Muscle layer of duodenum (tissue), 2 donors: ENCODE measurements around the gene ARAP1.
A peak's percentile ranks its signal among the peaks of the same experiment; 100 is the strongest.

Experiments
- H3K27ac ChIP-seq: one replicate; pipeline ENCODE4 v1.7.0; 2013; ENCODE audit warnings: mild to moderate bottlenecking, low read length
- H3K27me3 ChIP-seq: one replicate; pipeline ENCODE4 v1.7.0; 2013; ENCODE audit warnings: low read depth, mild to moderate bottlenecking, control low read depth, low read length
- H3K36me3 ChIP-seq, 2 donors: one replicate each; pipeline ENCODE4 v1.7.0; 2013; ENCODE audit warnings: low read length in 2 of 2, control low read depth in 1 of 2, mild to moderate bottlenecking in 1 of 2; ENCODE audit not compliant: insufficient read depth in 2 of 2, control insufficient read depth in 1 of 2
- H3K4me1 ChIP-seq, 2 donors: one replicate each; pipeline ENCODE4 v1.7.0; 2013; ENCODE audit warnings: low read length in 2 of 2, mild to moderate bottlenecking in 2 of 2, control low read depth in 1 of 2, moderate library complexity in 1 of 2; ENCODE audit not compliant: insufficient read depth in 2 of 2, control insufficient read depth in 1 of 2
- H3K4me3 ChIP-seq, 2 donors: one replicate each; pipeline ENCODE4 v1.7.0; 2013; ENCODE audit warnings: low read length in 2 of 2, low read depth in 1 of 2, mild to moderate bottlenecking in 1 of 2
- H3K9me3 ChIP-seq, 2 donors: one replicate each; pipeline ENCODE4 v1.7.0; 2013; ENCODE audit warnings: low read length in 2 of 2, control low read depth in 1 of 2, mild to moderate bottlenecking in 1 of 2; ENCODE audit not compliant: control insufficient read depth in 1 of 2
- donor health status: healthy.

The ARAP1 gene

GRCh38 chr11:72704783-72705265 lies 47.4 kb downstream of the ARAP1 start:
- no peak overlapping the region for H3K27ac ChIP-seq
- peaks cover 0 to 14% of the 10 kb centered on the region in 2 donors for H3K4me1 ChIP-seq
- no peaks in the 10 kb centered on the region for H3K27me3 ChIP-seq
- peaks cover 76 to 89% of the 10 kb centered on the region in 2 donors for H3K36me3 ChIP-seq
- H3K4me3 ChIP-seq, result no peak overlapping the region
- no peaks in the 10 kb centered on the region for H3K9me3 ChIP-seq

DNA sequence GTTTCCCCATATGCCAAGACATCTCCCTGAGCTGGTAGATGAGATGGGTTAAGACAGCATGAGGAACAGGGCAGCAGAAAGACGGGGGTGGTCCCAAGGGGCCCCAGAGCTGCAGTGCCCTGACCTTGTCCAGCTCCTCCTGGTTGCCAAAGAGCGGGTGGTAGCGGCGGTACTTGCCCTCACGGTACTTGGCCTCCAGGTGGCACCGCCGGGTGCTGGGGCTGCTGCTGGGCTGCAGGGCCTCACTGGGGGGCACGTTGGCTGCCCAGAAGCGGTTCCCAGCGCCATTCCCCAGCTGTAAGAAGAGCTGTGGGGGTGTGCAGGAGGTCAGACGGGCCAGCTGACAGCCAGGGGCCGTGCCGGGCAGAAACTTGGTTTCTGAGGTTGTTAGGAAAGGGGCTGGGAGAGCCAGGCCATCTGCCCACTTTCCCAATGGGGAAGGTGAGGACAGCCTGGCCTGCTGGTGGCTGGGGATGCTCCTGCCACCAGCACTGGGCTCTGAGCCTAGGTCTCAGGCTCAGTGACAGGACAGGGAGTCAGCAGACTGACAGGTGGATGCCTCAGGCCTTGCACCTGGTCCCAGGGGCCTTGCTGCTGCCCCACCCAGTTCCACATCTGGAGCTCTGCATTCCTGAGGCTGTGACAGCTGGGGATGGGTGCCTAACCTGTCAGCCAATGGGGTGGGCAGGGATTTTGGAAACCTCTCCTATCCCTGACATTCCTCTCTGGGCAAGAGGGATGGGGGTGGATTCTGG lies 48.0 kb downstream of the ARAP1 start:
- Histone ChIP-seq H3K27me3 (no peaks in the 10 kb centered on the region), H3K4me1 (peaks cover 0 to 14% of the 10 kb centered on the region in 2 donors), H3K4me3 (no peak overlapping the region), H3K36me3 (peaks cover 72 to 89% of the 10 kb centered on the region in 2 donors), H3K9me3 (no peaks in the 10 kb centered on the region), H3K27ac (no peak overlapping the region)

DNA sequence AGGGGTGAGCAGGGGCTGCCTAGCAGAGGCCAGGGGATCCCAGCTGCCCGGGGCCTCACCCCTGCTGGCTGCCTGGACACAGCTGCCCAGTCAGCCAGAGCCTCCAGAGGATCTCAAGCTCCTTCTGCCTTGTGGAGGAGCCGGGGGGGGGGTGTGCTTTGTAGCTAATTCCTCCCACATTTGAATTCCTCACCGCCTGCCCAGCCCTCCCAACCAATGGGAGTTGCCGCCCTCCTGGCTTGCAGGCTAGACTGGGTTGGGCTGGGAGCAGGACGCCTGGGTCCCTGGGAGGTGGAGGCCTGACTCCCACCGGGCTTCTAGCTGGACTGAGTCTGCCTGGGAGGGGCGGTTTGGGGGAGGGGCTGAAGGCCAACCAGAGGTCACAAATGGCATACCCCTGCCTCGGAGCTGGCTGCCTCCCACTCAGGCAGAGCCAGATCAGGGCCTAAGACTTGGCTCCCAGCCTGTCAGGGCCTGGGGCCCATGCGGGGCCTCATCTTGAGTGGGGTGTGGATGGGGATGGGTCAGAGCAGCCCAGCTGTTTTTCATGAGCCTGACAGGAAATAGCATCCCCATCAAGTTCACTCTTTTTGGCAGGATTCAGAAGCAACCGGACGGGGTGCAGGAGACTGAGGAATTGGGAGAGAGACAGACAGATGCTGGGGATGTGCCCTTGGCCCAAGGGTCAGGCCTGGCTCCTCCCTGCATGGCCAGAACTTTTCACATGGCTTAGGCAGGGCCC lies 48.8 kb downstream of the ARAP1 start:
- Histone ChIP-seq H3K36me3 (peaks cover 74 to 90% of the 10 kb centered on the region in 2 donors), H3K27me3 (no peaks in the 10 kb centered on the region), H3K4me3 (peak overlapping the region in 1 of 2 donors; percentile 45), H3K4me1 (peaks cover 0 to 14% of the 10 kb centered on the region in 2 donors), H3K27ac (no peak overlapping the region), H3K9me3 (no peaks in the 10 kb centered on the region)

DNA sequence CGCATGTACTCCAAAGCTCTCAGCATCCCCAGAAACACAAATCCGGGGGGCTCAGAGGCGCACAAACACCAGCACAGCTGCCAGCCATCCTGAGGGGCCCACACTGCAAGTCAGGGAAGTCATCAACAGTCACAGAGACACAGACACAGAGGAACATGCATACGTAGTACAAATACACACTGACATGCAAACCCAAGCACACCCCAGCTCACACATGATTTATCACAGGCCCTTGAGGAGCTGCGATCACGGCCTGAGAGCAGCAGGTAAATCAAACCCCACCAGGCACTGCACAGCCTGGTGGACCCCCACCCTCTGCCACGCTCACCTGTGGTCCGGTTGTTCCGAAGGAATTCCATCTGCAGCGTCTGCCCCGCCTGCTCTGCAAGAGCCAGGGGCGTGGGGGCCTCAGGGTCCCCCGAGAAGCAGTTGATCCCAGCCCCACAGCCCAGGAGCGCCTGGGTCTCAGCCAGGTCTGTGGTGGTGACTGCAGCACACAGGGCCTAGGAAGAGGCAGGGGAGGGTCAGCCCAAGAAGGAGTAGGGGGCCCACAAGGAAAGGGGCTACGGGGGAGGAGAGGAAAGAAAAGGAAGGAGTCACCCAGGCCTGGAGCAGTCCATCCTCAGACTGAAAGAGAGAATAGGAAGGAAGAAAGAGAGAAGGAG lies 49.5 kb downstream of the ARAP1 start:
- H3K9me3 ChIP-seq, result no peaks in the 10 kb centered on the region
- peaks cover 69 to 90% of the 10 kb centered on the region in 2 donors for H3K36me3 ChIP-seq
- H3K27me3 ChIP-seq, result no peaks in the 10 kb centered on the region
- H3K27ac ChIP-seq, result no peak overlapping the region
- peaks cover 0 to 14% of the 10 kb centered on the region in 2 donors for H3K4me1 ChIP-seq
- peak overlapping the region; percentile 26 to 45 for H3K4me3 ChIP-seq

GRCh38 chr11:72702096-72702495 lies 50.1 kb downstream of the ARAP1 start:
- Histone ChIP-seq H3K36me3 (peaks cover 63 to 90% of the 10 kb centered on the region in 2 donors), H3K4me3 (peak overlapping the region; percentile 26 to 45), H3K27ac (no peak overlapping the region)

DNA sequence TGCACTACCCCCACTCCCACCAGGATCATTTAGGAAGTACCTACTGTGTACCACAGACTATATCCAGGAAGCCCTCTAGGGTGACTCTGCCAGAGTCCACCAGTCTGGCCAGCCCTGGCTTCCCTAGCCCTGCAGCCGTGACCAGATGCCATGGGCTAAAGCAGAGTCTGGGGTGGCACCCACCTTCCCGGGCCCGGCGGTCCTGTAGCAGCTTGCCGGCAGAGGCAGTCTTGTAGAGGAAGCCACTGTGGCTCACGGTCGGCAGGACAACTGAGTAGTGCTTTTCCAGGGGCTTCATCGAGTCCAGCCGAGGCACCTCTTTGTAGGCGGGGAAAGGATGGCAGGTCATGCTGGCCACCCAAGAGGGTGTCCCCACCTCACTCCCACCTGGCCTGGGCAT lies 50.7 kb downstream of the ARAP1 start:
- H3K4me3 ChIP-seq, result no peak overlapping the region
- H3K27me3 ChIP-seq, result no peaks in the 10 kb centered on the region
- peaks cover 56 to 90% of the 10 kb centered on the region in 2 donors for H3K36me3 ChIP-seq
- no peaks in the 10 kb centered on the region for H3K9me3 ChIP-seq
- no peak overlapping the region for H3K27ac ChIP-seq
- peaks cover 0 to 14% of the 10 kb centered on the region in 2 donors for H3K4me1 ChIP-seq

More at GRCh38 chr11:72702096-72702495, 50.1 kb downstream of the ARAP1 start:
- H3K4me1 ChIP-seq, result peaks cover 0 to 14% of the 10 kb centered on the region in 2 donors
- H3K27me3 ChIP-seq, result no peaks in the 10 kb centered on the region
- H3K9me3 ChIP-seq, result no peaks in the 10 kb centered on the region

DNA sequence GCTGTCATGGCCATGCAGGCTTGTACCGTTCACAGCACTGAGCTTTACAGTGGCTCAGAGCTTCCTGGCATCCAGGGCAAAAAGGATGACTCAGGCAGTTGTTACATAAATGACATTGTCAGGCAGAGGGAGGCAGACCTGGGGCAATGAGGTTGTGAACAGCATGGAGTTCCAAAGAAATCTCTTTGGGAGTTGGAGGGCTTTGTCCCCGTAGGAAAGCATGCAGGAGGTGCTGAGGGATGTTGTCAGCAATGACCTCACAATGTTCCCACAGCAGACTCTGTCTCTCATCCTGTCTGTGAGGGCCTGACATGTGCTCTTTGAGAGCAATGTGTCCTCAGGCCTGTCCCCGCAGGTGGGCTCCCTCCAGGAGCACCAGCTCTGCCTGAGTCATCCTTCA lies 52.1 kb downstream of the ARAP1 start:
- Histone ChIP-seq H3K4me1 (peaks cover 0 to 14% of the 10 kb centered on the region in 2 donors), H3K27me3 (no peaks in the 10 kb centered on the region), H3K9me3 (no peaks in the 10 kb centered on the region), H3K27ac (no peak overlapping the region), H3K4me3 (no peak overlapping the region), H3K36me3 (peaks cover 54 to 91% of the 10 kb centered on the region in 2 donors)

DNA sequence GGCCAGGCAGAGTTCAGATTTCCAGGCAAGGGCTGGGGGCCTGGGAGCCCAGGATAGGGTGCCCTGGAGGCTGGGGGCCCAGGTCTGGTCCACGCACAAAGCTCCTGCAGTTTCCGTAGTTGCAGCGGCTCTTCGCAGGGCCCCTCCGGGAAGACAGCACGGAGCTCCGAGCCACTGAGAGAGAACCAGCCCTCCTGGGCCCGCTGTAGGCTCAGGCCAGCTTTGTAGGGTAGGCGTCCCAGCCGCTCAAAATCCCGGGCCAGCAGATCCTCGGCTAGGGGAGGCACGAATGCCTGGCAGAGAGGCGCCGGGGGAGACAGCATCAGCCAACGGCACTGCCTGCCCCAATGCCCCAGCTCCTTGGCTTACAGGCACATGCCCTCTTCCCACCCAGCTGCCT lies 54.4 kb downstream of the ARAP1 start:
- Histone ChIP-seq H3K4me3 (no peak overlapping the region), H3K9me3 (no peaks in the 10 kb centered on the region), H3K4me1 (peaks cover 0 to 2% of the 10 kb centered on the region in 2 donors), H3K36me3 (peaks cover 65 to 98% of the 10 kb centered on the region in 2 donors), H3K27me3 (no peaks in the 10 kb centered on the region), H3K27ac (no peak overlapping the region)

GRCh38 chr11:72696866-72697700 lies 55.1 kb downstream of the ARAP1 start:
- Histone ChIP-seq H3K27me3 (no peaks in the 10 kb centered on the region), H3K9me3 (no peaks in the 10 kb centered on the region), H3K4me3 (no peak overlapping the region), H3K27ac (no peak overlapping the region), H3K36me3 (peaks cover 66 to 98% of the 10 kb centered on the region in 2 donors), H3K4me1 (no peaks in the 10 kb centered on the region)

DNA sequence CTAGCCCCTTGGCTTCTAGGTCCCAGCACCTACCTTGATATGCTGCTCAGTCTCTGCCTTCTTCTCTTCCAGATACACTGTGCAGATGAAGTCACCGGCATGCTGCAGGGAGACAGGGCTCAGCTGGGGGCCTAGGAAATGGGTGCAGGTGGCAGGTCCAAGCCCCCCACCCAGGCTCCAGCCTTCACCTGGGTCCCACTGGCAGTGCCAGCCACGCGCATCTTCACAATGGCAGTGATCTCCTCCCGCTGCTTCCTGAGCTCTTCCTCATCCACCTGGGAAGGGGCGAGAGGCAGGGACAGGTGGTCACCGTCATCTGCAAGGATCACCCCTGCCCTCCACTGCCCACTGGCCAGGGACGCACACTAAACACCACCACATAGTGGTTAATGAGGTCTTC lies 56.9 kb downstream of the ARAP1 start:
- Histone ChIP-seq H3K27me3 (no peaks in the 10 kb centered on the region), H3K4me1 (no peaks in the 10 kb centered on the region), H3K36me3 (peaks cover 70 to 96% of the 10 kb centered on the region in 2 donors), H3K27ac (no peak overlapping the region), H3K4me3 (no peak overlapping the region), H3K9me3 (no peaks in the 10 kb centered on the region)
